Stimulated activated CD8-positive, alpha-beta memory T cell treated with anti-CD3 and anti-CD28 coated beads, Interleukin-15, amount 100 ng/mL, for 4 hours (primary cell): ENCODE measurements around the gene BRMS1.

Experiments used
- DNase-seq, 2 donors: peaks; one replicate each; pipeline ENCODE4 v3.0.0-alpha.2; 2020; ENCODE audit warnings: low read depth in 2 of 2

BRMS1 gene

GRCh38 chr11:66336234-66337102, 8.4 kb downstream of the BRMS1 start, which contains the start of gene RIN1:
RIN1 (minus strand) TSS chr11:66336434; CDS start chr11:66336402, 32 bp downstream.
- no peak for DNase-seq

- no peak for DNase-seq
Measured at GRCh38 chr11:66335531-66336233, 9.2 kb downstream of the BRMS1 start.

GRCh38 chr11:66334605-66335442, 10.1 kb downstream of the BRMS1 start:
- DNase-seq: no peak

GRCh38 chr11:66333896-66334604, 10.9 kb downstream of the BRMS1 start:
- no peak for DNase-seq

GRCh38 chr11:66333220-66333877, 11.6 kb downstream of the BRMS1 start:
- no peak for DNase-seq

GRCh38 chr11:66332371-66333219, 12.3 kb downstream of the BRMS1 start:
- DNase-seq: no peak

- DNase-seq: no peak
Measured at GRCh38 chr11:66331542-66332370, 13.1 kb downstream of the BRMS1 start.

GRCh38 chr11:66330931-66331330, 14.0 kb downstream of the BRMS1 start:
- no peak for DNase-seq

- no peak for DNase-seq
Measured at GRCh38 chr11:66329165-66329673, 15.7 kb downstream of the BRMS1 start.

- DNase-seq: peak; percentile 60 to 61
Measured at GRCh38 chr11:66328302-66329144, 16.4 kb downstream of the BRMS1 start.

- DNase-seq: no peak
Measured at GRCh38 chr11:66328031-66328301, 16.9 kb downstream of the BRMS1 start.

GRCh38 chr11:66327171-66328030, 17.5 kb downstream of the BRMS1 start:
- no peak for DNase-seq

- DNase-seq: no peak
Measured at GRCh38 chr11:66326261-66327111, 18.4 kb downstream of the BRMS1 start.

- DNase-seq: no peak
Measured at GRCh38 chr11:66325263-66325671, 19.6 kb downstream of the BRMS1 start.

- no peak for DNase-seq
Measured at GRCh38 chr11:66324664-66325063, 20.2 kb downstream of the BRMS1 start.

GRCh38 chr11:66323684-66324083, 21.2 kb downstream of the BRMS1 start:
- DNase-seq: no peak
